ENCODE measurements around the gene ZNRF1. TPM values are rescaled to one million over a fixed set of nuclear protein-coding genes. Genes with fewer than 3 reads are reported as not detected.
A peak's percentile ranks its signal among the peaks of the same experiment; 100 is the strongest.

ZNRF1 gene
- total RNA-seq, 1 donor from 2014 or later, result 53.7 TPM

- H3K27ac ChIP-seq, result peak overlapping the region; percentile 72 to 83
- peaks cover 0 to 3% of the 10 kb centered on the region in 2 donors for H3K36me3 ChIP-seq
- no peaks in the 10 kb centered on the region for H3K27me3 ChIP-seq
- TF ChIP-seq, protein P1, sequence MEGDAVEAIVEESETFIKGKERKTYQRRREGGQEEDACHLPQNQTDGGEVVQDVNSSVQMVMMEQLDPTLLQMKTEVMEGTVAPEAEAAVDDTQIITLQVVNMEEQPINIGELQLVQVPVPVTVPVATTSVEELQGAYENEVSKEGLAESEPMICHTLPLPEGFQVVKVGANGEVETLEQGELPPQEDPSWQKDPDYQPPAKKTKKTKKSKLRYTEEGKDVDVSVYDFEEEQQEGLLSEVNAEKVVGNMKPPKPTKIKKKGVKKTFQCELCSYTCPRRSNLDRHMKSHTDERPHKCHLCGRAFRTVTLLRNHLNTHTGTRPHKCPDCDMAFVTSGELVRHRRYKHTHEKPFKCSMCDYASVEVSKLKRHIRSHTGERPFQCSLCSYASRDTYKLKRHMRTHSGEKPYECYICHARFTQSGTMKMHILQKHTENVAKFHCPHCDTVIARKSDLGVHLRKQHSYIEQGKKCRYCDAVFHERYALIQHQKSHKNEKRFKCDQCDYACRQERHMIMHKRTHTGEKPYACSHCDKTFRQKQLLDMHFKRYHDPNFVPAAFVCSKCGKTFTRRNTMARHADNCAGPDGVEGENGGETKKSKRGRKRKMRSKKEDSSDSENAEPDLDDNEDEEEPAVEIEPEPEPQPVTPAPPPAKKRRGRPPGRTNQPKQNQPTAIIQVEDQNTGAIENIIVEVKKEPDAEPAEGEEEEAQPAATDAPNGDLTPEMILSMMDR (IDR thresholded peaks at IDR 0.05), result no peak
- DNase-seq (ENCODE audit: low spot score in 2 of 2), result no peak
- no peaks in the 10 kb centered on the region for H3K9me3 ChIP-seq
- intact Hi-C loops (cut with DNase I), result loop anchor here (1.0 to 10.0 kb wide), 2 partner anchors 114 to 407 kb away; partner anchors contain the start of gene MLKL
- peaks cover 8 to 41% of the 10 kb centered on the region in 2 donors for H3K4me1 ChIP-seq
- no peak overlapping the region for H3K4me3 ChIP-seq
Observed at GRCh38 chr16:75111961-75112733, 113.3 kb downstream of the ZNRF1 start.

DNA sequence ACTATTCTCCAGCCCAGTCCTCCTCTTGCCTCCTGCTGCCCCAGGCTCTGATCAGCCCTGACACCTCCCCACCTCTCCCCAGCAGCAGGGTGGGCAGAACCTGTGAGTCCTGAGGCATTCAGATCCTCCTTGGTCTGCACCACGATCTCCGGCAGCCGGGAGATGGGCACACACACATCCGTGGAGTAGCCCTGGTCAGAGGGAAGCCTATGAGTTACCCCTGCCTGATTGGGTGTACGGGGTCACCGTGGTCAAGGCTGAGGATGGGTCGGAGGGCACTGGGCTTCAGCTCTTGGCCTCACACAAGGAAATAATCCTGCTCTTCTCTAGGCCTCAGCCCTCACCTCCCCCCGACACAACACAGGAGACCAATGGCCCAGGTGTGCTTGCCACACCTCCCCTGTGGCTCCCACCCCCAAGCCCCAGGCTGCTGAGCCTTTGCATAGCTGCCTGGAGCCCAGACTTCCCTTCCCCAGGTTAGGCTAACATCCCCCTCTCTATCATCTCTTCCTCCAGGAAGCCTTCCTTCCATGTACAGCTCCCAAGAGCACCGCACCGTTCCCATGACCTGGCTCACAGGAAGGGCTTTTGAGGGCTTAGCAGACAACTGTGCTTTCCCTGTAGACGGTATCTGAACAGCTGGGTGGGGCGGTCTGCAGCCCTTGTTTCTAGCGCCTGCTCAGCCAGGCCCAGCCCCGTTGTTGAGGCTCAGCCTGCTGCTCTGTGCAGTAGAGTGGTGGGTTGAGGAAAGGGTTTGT lies 114.1 kb downstream of the ZNRF1 start:
- DNase-seq (ENCODE audit: low spot score in 2 of 2), result no peak
- peak overlapping the region in 1 of 2 donors; percentile 72 for H3K27ac ChIP-seq

DNA sequence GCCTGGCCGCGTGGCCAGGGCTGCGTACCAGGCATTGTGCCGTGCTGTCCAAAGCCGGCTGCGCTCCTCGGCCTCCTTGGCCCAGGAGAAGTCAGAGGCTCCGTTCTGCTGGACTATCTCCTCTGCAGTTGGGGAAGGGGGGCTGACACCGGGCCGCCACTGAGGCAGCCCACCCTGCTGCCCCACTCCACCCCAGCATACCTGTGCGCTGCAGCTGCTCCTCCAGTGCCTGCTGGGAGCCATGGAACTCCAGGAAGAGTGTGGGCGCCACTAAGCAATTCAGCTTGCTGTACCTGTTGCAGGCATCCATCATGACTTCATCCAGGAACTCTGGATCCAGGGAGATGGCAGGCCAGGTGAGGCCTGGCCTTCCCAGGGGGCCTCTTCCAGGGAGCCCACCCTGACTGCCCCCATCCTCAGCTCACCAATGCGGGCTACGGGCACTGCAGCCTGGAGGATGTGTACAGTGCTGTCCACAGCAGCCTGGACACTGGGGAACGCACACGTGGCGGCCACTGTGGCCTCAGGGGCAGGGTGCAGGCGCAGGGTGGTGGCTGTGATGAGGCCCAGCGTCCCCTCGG lies 114.8 kb downstream of the ZNRF1 start:
- no peak overlapping the region for H3K4me3 ChIP-seq
- H3K36me3 ChIP-seq, result peaks cover 0 to 3% of the 10 kb centered on the region in 2 donors
- intact Hi-C loops (cut with DNase I), result loop anchor here (10.0 kb wide), 1 partner anchor 409 kb away; the partner anchor contains the start of gene MLKL
- no peak overlapping the region for H3K27ac ChIP-seq
- H3K27me3 ChIP-seq, result no peaks in the 10 kb centered on the region
- TF ChIP-seq, protein P1 (IDR thresholded peaks at IDR 0.05), result no peak
- H3K9me3 ChIP-seq, result no peaks in the 10 kb centered on the region
- DNase-seq (ENCODE audit: low spot score in 2 of 2), result no peak
- H3K4me1 ChIP-seq, result peaks cover 8 to 37% of the 10 kb centered on the region in 2 donors

More for the DNA sequence above, 114.1 kb downstream of the ZNRF1 start:
- intact Hi-C loops (cut with DNase I), result loop anchor here (10.0 kb wide), 1 partner anchor 408 kb away; the partner anchor contains the start of gene MLKL
- peaks cover 8 to 41% of the 10 kb centered on the region in 2 donors for H3K4me1 ChIP-seq
- TF ChIP-seq, protein P1 (IDR thresholded peaks at IDR 0.05), result no peak
- peaks cover 0 to 3% of the 10 kb centered on the region in 2 donors for H3K36me3 ChIP-seq
- H3K9me3 ChIP-seq, result no peaks in the 10 kb centered on the region
- H3K27me3 ChIP-seq, result no peaks in the 10 kb centered on the region
- H3K4me3 ChIP-seq, result no peak overlapping the region

GRCh38 chr16:75114179-75114945 lies 115.5 kb downstream of the ZNRF1 start:
- no peak for DNase-seq (ENCODE audit: low spot score in 2 of 2)
- intact Hi-C loops (cut with DNase I), result loop anchor here (10.0 kb wide), 1 partner anchor 410 kb away; the partner anchor contains the start of gene MLKL
- TF ChIP-seq, protein P1 (IDR thresholded peaks at IDR 0.05), result no peak
- H3K9me3 ChIP-seq, result no peaks in the 10 kb centered on the region
- peaks cover 8 to 32% of the 10 kb centered on the region in 2 donors for H3K4me1 ChIP-seq
- no peaks in the 10 kb centered on the region for H3K27me3 ChIP-seq
- no peak overlapping the region for H3K4me3 ChIP-seq
- no peak overlapping the region for H3K27ac ChIP-seq
- peaks cover 0 to 3% of the 10 kb centered on the region in 2 donors for H3K36me3 ChIP-seq
